Inferior parietal cortex (tissue), 1 donor: ENCODE measurements around the gene CD177.
A peak's percentile ranks its signal among the peaks of the same experiment; 100 is the strongest.
"Not testable (repeated sequence)": the region's sequence is repeated elsewhere in the genome, so short reads cannot be mapped to it uniquely, and the experiment has no call there.

ENCODE experiments used
- DNase-seq: peaks from one replicate; pipeline ENCODE4 v3.0.0-alpha.2; 2016; ENCODE audit errors: extremely low spot score

Gene CD177, protein sequence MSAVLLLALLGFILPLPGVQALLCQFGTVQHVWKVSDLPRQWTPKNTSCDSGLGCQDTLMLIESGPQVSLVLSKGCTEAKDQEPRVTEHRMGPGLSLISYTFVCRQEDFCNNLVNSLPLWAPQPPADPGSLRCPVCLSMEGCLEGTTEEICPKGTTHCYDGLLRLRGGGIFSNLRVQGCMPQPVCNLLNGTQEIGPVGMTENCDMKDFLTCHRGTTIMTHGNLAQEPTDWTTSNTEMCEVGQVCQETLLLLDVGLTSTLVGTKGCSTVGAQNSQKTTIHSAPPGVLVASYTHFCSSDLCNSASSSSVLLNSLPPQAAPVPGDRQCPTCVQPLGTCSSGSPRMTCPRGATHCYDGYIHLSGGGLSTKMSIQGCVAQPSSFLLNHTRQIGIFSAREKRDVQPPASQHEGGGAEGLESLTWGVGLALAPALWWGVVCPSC

DNA sequence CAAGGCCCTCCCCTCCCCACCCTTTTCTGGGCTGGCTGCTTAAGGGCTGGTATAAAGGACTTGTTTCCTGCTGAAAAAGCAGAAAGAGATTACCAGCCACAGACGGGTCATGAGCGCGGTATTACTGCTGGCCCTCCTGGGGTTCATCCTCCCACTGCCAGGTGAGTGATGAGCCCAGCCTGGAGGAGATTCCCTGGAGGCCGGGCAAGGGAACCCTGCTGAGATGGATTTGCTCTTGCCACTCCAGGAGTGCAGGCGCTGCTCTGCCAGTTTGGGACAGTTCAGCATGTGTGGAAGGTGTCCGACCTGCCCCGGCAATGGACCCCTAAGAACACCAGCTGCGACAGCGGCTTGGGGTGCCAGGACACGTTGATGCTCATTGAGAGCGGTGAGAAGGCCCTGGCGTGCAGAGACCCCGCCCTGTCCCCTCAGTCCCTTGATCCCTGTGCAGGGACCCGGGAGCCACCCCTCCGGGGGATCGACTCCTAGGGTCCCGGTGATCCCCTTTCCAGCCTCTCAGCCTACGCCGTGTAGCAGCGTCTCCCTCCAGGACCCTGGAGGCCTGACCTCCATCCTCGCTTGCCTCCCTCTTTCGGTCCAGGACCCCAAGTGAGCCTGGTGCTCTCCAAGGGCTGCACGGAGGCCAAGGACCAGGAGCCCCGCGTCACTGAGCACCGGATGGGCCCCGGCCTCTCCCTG is at the start of gene CD177:
TSS of gene CD177 (plus strand) at position 81 of the 699 bp plus-strand sequence. CDS start at position 110, 29 bp downstream.
- no peak for DNase-seq

DNA sequence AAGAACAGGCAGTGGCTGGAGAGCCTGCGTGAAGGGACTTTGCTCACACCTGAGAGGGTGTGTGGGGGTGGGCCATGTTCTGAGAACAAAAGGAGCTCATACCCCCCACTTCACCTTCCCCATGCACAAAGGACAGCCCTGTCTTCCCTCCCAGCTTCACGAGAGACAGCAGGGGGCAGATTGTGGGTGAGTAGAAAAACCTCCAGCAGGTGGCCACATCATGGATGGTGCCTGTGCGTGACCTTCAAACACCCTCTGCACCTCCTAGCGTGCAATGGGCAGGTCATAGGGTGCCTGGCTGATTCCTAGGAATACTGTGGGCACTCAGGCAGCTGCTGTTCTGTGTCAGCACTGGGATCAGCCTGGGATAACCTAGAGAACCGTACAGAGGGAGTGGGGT is 47.8 kb upstream of the CD177 start:
- DNase-seq: no peak

DNA sequence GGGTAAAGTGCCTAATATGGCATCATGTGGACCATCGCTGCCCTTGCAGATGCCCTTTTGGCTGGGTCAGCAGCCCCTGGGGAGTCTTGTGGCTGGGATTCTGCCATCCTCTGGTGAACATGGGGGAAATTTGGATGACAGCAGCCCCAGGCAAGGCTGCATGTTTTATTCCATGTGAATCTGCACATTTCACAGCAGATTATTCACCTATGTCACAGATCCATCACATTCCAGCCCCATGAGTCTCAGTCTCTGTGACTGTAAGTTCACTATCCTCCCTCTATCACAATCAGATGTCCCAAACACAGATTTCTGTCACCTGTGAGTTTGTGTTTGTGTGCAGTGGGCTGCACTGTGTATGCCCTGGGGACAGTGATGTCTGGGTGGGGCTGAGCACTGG is 47.4 kb upstream of the CD177 start:
- DNase-seq: no peak

DNA sequence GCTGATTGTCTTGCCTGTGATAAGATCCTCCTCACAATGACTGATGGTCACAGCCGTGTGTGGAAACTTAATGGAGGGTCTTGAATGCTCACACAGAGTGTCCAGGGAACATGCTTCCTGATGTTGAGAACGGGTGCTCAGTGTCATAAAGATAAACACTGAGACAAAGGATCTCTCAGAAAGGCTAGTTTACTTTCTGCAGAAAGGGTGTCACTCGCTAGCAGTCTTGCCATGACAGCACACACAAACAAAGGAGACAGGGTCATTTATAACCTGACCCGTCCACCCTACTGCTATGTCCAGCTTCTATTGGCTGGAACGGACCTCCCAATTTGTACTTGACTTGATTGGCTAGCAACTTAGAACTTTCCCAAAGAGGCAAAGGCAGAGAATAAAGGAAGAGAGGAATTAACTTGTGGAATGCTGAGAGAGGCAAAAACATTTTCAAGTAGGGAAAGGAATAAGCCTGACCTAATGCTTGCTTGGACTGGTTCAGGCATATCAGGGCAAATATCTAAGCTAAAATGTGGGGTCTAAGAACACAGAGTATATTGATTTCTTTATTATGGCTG is 45.2 kb upstream of the CD177 start:
- no peak for DNase-seq

DNA sequence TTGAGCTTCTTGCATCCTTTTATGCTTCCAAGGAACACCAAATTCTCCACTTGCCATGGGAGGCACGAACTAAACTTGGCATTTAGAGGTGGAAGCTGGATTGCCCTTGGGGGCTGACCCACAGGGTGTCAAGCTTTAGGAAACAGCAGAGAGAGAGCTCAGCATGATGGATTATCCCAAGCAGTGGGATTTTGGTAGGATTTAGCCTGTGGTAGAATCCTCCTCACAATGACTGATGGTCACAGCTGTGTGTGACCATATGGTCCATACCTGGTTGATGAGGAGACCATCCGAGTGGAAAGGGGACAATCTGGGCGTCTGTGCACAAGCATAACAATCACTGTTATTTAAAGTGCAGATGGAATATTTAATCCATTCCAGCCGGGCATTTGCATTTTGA is 44.0 kb upstream of the CD177 start:
- no peak for DNase-seq

DNA sequence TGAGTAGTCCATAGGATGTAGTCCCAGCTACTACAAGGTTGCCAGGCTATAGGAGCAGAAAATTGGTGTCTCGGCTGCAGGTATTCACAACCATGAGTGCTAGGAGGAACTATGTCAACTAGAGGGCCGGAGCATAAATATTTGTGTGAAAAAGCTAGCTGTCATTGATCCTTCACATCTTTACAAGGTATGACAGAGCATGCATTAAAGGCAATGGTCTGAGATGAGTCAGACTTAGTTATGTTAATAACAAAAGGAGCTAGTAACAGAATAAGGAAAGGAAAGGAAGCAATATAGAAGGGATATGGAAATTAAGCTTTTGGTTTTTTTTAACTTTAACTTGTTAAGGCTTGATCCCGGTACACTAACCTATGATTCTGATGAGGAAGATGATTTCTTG is 43.3 kb upstream of the CD177 start:
- no peak for DNase-seq

DNA sequence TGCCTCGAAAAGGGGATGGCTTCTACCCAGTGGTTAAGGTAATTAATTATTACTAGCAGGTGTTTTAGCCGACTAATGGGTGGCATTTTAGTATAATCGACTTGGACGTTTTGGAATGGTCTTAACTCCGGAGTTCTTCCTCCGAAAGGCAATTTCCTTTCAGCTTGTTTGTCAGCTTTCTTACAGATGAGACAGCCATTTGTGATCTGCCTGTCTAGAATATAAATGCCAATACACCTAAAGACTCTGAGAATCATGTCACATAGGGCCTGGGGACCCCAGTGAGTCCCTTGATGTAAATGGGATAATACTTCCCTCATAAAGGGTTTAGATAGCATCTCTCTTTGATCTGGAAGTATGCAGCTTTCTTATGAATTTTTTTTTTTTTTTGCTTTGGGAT is 42.2 kb upstream of the CD177 start:
- DNase-seq: no peak

DNA sequence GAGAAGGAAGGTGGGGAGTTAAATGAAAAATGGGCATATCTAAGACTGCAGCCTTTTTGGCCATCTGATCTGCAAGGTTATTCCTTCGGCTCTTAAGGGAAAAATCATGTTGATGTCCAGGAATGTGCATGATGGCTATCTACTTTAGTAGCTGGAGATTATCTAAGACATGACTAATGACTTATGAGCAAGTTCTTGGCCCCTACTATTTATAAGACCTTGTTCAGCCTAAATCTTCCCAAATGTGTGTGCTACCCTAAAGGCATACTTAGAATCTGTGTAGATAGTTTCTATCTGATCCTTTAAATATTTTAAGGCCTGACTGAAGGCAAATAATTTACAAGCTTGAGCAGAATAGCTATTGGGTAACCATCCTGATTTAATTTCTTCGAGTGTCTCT is 41.8 kb upstream of the CD177 start:
- no peak for DNase-seq

DNA sequence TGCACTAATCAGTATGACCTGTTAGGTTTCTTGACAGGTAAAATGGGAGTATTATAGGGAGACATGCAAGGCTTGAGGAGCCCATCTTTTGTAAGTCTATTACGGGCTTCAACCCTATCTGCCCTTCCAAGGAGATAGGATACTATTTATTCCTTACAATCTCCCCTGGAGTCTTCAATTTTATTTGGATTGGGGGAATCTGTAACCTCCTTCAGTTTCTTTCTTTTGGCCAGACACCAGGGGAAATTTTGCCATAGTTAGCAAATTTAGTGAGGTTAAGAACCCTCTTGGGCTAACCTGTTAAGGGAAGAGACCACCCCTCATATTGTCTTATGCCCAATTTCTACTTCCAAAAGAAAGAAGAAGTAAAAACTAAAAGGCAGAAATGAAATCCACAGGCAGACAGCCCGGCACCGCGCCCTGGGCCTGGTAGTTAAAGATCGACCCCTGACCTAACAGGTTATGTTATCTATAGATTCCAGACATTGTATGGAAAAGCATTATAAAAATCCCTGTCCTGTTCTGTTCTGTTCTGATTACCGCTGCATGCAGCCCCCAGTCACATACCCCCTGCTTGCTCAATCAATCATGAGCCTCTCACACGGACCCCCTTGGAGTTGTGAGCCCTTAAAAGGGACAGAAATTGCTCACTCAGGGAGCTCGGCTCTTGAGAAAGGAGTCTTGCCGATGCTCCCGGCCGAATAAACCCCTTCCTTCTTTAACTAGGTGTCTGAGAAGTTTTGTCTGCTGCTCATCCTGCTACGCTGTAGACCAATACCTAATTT is 39.6 kb upstream of the CD177 start:
- no peak for DNase-seq

DNA sequence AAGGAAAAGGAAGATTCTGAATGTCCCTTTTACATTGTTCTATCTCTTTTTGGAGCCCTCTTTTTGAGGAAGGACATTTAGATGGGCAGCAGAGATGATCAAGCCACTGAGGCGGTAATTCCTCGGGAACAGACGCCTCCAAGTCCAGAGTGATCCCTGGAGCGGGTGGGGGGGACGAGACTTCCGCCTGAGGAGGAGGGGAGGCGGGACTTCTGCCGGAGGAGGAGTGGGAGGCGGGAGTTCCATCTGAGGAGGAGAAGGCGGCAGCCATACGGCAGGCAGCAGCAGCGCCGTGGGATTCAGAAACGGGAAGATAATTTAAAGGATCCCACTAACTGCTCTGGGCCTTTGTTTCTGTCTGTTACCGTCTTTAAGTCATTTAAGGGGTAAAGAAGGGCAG is 37.6 kb upstream of the CD177 start:
- no peak for DNase-seq

DNA sequence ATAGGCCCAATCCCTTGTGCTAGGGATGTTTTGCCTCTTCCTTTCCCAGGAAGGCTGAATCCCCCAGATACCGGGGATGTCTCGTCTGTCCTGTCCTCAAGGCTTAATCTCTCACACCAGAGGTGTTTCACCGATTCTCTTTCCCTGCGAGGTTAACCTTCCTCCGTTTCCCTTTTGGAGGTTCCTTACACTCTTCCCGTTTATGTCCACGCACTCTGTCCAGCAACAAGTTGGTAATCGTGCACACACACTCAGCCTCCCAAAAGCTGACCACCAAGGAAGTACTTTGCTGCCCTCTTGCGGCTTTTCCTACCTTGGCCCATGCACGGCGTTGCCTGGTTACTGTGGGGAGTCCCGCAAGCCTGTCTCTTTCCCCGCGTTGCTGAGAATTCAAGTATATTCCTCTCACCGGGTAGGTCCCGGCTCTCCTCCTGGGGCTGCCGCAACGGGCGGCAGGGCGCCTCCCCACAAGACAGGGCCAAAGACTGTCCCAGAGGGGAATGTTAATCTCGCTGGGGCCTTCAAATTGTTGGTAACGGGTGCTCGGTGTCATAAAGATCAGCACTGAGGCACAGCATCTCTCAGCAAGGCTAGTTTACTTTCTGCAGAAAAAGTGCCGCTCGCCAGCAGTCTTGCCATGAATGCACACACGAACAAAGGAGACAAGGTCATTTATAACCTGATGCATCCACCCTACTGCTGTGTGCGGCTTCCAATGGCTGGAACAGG is 36.7 kb upstream of the CD177 start:
- peak; percentile 31 for DNase-seq

DNA sequence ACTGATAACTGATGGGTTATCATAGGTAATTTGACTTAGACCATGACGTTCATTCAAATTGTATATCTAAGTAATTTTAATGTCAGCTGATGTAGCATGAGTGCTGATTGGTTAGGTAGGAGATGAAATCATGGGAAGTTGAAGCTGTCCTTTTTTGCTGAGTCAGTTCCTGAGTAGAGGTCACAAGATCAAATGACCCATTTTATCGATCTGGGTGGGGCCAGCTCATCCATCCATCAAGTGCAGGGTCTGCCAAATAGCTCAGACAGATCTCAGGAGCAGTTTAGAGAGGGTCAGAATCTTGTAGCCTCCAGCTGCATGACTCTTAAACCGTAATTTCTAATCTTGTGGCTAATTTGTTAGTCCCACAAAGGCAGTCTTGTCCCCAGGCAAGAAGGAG is 35.3 kb upstream of the CD177 start:
- no peak for DNase-seq

DNA sequence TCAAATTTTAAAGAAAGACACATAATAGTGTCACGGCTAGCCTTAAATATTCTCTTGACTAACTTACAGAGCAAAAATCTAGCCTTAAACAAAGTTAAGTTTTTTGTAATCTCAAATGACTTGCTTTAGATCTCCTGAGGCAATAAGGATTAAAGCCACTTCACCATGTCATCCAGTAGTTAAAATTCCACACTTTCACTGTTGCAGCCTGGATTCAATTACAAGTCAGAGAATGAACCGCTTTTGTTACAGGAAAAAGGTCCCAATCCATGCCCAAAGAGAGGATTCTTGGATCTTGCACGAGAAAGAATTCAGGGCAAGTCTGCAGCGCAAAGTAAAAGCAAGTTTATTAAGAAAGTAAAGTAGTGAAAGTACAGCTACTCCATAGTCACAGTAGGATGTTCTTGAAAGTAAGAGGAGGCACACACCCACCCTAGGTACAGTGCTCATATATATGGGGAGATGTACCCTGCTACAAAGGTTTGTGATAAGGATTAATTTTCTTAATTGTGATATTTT is 34.6 kb upstream of the CD177 start:
- DNase-seq: no peak

DNA sequence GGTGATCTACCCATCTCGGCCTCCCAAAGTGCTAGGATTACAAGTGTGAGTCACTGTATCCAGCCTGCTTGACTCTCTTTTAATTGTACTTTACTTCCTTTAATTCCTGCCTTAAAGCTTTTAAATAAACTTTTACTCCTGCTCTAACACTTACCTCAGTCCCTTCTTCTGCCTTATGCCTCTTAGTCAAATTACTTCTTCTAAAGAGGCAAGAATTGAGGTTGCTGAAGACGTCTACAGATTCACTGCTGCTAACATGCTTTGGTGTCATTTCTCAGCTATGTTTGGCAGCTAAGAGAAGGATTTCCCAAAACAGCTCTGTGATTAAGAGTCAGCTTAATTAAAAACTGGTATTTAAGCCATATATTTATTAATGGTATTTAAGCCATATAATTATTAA is 32.9 kb upstream of the CD177 start:
- DNase-seq: no peak

DNA sequence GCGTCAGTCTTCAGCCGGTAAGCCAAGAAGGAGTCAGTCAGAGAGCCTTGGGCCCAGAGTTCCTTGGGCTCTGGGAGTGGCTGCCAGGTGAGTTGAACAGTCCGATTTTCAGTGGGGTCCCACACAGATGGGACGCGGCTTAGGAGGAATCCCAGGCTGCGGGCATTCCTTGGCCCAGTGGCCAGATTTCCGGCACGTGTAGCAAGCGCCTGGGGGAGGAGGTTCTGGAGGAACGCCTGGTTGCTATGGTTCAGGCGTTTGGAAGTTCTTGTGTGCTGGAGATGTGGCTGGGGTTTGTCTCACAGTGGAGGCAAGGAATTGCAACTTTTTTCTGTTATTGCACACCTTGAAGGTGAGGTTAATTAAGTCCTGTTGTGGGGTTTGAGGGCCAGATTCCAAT is 26.7 kb upstream of the CD177 start:
- DNase-seq: not testable (repeated sequence)

DNA sequence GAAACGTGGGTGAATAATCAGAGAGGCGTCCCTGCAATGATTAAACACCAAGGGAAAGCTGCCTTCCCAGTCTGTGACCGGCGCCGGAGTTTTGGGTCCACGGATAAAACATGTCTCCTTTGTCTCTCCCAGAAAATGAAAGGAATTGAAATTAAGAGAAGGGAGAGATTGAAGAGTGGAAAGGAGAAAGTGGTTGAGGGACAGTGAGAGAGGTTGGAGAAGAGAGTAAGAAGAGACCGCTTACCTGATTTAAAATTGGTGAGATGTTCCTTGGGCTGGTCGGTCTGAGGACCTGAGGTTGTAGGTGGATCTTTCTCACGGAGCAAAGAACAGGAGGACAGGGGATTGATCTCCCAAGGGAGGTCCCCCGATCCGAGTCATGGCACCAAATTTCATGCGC is 24.9 kb upstream of the CD177 start:
- DNase-seq: not testable (repeated sequence)

DNA sequence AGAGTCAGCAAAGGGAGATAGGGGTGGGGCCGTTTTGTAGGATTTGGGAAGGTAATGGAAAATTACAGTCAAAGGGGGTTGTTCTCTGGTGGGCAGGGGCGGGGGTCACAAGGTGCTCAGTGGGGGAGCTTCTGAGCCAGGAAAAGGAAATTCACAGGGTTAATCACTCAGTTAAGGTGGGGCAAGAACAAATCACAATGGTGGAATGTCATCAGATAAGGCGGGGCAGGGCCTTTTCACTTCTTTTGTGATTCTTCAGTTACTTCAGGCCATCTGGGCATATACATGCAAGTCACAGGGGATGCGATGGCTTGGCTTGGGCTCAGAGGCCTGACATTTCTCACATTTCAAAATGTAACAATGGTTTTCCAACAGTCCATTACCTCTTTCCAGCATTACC is 24.4 kb upstream of the CD177 start:
- DNase-seq: not testable (repeated sequence)

DNA sequence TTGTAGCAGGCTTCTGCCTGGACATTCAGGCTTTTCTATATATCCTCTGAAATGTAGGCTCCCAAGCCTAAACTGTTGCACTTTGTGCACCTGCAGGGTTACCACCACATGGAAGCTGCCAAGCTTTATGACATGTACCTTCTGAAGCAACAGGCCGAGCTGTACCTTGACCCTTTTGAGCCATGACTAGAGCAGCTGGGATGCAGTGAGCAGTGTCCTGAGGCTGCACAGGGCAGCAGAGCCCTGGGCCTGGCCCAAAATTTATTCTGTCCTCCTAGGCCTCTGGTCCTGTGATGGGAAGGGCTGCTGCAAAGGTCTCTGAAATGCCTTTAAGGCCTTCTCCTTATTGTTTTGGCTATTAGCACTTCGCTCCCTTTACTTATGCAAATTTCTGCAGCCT is 23.5 kb upstream of the CD177 start:
- DNase-seq: no peak

DNA sequence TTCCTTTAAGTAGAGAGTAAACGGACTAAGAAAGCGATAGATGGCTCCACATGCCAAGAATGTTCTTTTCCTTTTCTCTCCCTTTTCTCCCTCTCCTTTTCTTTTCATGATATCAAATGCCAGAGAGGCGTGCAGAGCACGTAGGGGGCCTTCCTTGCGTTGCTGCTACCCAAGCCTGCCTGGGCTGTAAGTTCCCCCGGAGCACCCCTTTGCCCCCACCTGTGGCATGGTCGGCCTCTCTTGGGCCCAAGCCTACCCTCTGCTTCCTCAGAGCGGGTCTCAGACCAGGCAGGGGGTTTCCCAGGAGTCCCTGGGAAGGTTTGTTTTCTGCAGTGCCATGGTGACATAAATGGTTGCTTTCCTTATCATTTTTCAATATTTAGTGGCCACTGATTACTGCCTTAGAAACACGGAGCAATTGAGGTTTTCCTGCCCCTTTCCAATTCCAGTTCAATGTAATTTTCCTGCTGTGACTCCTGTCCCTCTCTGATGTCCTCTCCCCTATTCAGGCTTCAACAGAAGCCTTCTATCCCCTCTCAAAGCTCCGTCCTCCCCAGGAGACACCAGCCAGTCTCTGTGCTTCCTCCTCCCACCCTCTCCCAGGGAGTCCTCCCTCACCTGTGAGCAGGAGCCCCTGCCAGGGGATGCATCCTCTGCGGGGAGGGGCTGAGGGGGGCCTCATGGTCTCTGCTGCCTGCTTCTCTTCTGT is 22.6 kb upstream of the CD177 start:
- DNase-seq: no peak

DNA sequence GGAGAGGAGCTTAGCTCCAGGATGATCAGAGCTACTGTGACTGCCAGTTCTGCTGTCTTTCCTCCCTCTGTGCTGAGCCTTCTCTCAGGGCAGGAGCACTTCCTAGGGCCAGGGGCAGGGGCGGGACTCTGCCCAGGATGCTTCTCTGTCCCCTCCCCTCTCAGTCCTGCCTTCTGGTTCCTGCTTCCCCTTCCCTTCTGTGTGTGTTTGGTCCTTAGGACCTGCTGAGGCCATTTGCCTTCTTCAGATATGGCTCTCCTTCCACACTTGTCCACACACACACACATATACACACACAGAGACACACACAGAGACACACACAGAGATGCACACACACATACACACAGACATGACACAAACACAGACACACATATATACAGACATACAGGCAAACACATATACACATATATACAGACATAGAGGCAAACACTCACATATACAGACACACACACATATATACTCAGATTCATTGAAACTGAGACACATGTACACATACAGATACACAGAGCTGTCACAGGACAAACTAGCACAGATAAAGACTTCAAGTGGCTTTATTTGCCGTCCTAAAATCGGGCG is 22.0 kb upstream of the CD177 start:
- no peak for DNase-seq
